Brain microvascular endothelial cell (primary cell): ENCODE results near the gene UBL5.

Experiments used
- DNase-seq: peaks from one replicate; pipeline ENCODE4 v3.0.0-alpha.2; 2020
- H3K27ac ChIP-seq: fragments of 250-450 bp; sonication (Bioruptor Pico); 2 replicates; pipeline ENCODE4 v1.5.1; 2020; ENCODE audit warnings: mild to moderate bottlenecking, moderate library complexity
- H3K27me3 ChIP-seq: fragments of 250-450 bp; sonication (Bioruptor Pico); replicated peaks from 2 replicates; pipeline ENCODE4 v1.5.1; 2020; ENCODE audit warnings: mild to moderate bottlenecking
- H3K36me3 ChIP-seq: fragments of 250-450 bp; sonication (Bioruptor Pico); replicated peaks from 2 replicates; pipeline ENCODE4 v1.5.1; 2020; ENCODE audit warnings: mild to moderate bottlenecking
- H3K4me3 ChIP-seq: 2 replicates; pipeline ENCODE4 v1.5.1; 2011; ENCODE audit warnings: low read depth, mild to moderate bottlenecking, control low read depth, low read length, moderate library complexity
- CTCF ChIP-seq: IDR thresholded peaks from 2 replicates; pipeline ENCODE4 v1.5.1; 2011; ENCODE audit warnings: low read depth, mild to moderate bottlenecking, moderate library complexity, low read length, control low read depth, inconsistent platforms; ENCODE audit errors: missing control alignments
- in situ Hi-C: cut with HindIII; loops from 2 replicates; pipeline ENCODE4 v1.10.0; 2017; ENCODE audit warnings: low sequenced_read_pairs, low pct_ligation_motif_present

UBL5 gene

DNA sequence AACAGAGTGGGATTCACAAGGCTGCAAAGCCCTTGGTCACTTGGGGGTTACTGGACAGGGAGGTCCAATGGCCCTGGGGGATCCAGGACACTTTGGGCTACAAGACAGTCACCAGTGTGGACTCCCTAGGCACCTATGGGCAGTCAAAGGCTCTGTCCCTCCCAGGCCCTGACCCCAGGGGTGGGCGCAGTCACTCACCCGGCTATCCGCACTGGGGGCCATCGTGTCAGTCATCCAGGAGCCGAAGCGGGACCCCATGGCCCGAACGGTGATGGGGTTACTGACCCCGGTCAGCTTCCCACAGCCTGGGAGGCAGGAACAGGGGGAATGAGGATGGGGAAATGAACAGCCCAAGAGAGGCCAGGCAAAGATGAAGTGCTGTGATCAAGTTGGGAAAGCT, 28.9 kb downstream of the UBL5 start:
- Histone ChIP-seq H3K4me3 (no peak overlapping the region), H3K27ac (no peak overlapping the region), H3K27me3 (no peaks in the 10 kb centered on the region), H3K36me3 (no peaks in the 10 kb centered on the region)
- in situ Hi-C loops: no loop called here
- no peak for TF ChIP-seq CTCF
- no peak for DNase-seq

- no peak for TF ChIP-seq CTCF
- Histone ChIP-seq H3K36me3 (no peaks in the 10 kb centered on the region), H3K4me3 (no peak overlapping the region), H3K27me3 (no peaks in the 10 kb centered on the region), H3K27ac (no peak overlapping the region)
- no peak for DNase-seq
- in situ Hi-C loops: no loop called here
Measured at GRCh38 chr19:9857076-9857721, 29.5 kb downstream of the UBL5 start.

DNA sequence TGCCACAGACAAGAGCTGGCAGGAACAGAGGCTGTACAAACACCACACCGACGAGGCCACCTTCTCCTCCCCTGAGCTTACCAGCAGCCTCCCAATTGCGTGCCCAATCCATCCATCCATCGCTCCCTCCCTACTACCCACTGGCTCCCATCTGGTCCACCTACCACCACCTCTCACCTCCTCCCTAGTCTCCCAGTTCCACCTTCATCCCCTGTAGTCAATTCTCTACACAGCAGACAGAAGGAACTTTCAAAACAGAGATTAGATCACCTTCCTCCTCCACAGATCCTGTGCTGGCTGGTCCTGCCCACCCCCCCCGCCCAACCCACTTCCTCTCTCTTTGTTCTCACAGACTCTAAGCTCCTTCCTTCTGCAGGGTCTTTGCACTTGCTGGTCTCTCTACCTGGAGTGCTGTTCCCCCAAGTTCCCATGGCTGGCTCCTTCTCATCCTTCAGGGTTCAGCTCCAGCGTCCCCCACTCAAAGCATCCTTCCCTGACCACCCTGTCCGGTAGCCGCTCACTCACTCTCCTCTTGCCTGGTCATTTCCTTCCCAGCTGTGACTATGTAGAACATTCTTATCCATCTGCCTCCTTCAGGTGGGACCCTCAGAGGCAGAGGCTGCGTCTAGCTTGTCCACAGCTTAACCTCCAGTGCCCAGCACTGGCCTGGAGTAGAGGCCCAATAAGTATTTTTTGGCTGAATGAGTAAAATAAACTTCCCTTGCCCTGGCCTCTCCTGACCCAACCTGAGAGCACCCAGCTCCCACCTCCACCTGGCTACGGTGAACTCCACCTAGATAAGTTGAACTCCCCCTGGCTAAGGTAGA, 30.4 kb downstream of the UBL5 start:
- H3K36me3 ChIP-seq: no peaks in the 10 kb centered on the region
- in situ Hi-C loops: no loop called here
- H3K27ac ChIP-seq: no peak overlapping the region
- H3K27me3 ChIP-seq: no peaks in the 10 kb centered on the region
- H3K4me3 ChIP-seq: no peak overlapping the region
- DNase-seq: no peak
- no peak for TF ChIP-seq CTCF

DNA sequence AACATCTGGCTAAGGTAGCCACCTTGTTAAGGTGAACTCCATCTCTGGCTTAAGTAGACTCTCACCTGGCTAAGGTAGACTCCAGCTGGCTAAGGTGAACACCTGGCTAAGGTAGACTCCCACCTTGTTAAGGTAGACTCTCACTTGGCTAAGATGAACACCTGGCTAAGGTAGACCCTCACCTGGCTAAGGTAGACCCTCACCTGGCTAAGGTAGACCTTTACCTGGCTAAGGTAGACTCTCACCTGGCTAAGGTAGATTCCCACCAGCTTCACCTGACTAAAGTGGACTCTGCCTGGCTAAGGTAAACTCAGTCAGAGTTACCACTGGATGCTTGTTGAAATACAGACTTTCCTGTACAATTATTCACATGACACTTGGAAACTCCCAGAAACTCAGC, 31.0 kb downstream of the UBL5 start:
- Histone ChIP-seq H3K36me3 (no peaks in the 10 kb centered on the region), H3K27me3 (no peaks in the 10 kb centered on the region), H3K27ac (no peak overlapping the region), H3K4me3 (no peak overlapping the region)
- no peak for DNase-seq
- in situ Hi-C loops: no loop called here
- TF ChIP-seq CTCF: no peak

GRCh38 chr19:9860407-9860806, 32.7 kb downstream of the UBL5 start:
- DNase-seq: no peak
- Histone ChIP-seq H3K4me3 (no peak overlapping the region), H3K27ac (no peak overlapping the region), H3K27me3 (no peaks in the 10 kb centered on the region), H3K36me3 (no peaks in the 10 kb centered on the region)
- in situ Hi-C loops: no loop called here
- no peak for TF ChIP-seq CTCF
